BJ (cell line): Measurements from ENCODE around the gene MMP2. TPM values are rescaled to one million over a fixed set of nuclear protein-coding genes. Genes with fewer than 3 reads are reported as not detected.

ENCODE experiments used
- CTCF ChIA-PET: fragments of 350-600 bp; formaldehyde crosslinking; extraction: SDS; loops from one replicate; lab custom pipeline; 2021; ENCODE audit warnings: antibody characterized with exemption, inconsistent platforms; lab: Yijun Ruan, JAX
- POLR2A ChIA-PET: fragments of 300-600 bp; sonication (Branson Sonifier 250); formaldehyde crosslinking; extraction: SDS; loops from one replicate; lab custom pipeline; 2021; ENCODE audit warnings: antibody characterized with exemption; lab: Charles Lee
- DNase-seq: peaks from one replicate; pipeline ENCODE4 v3.0.0-alpha.2; 2011; ENCODE audit warnings: low read depth
- H3K27me3 ChIP-seq: 2 replicates; pipeline ENCODE4 v1.6.0; 2011; ENCODE audit warnings: low read length; ENCODE audit not compliant: control insufficient read depth, insufficient read depth
- H3K36me3 ChIP-seq: 2 replicates; pipeline ENCODE4 v1.5.1; 2011; ENCODE audit warnings: low read length; ENCODE audit not compliant: control insufficient read depth, insufficient read depth
- H3K4me3 ChIP-seq: 2 replicates; pipeline ENCODE4 v1.5.1; 2011; ENCODE audit warnings: low read depth, mild to moderate bottlenecking, control low read depth, low read length
- polyA plus RNA-seq: library from polyadenylated mRNA; depleted of rRNA; stranded (reverse); fragments of >200 nt; gene quantifications from 2 replicates; pipeline ENCODE4 v1.2.3, GENCODE V29; 2011
- TF ChIP-seq, protein P1 (sequence below): IDR thresholded peaks from 2 replicates; pipeline ENCODE4 v1.5.1; 2011; ENCODE audit warnings: low read depth, mild to moderate bottlenecking, control low read depth, inconsistent platforms, low read length, moderate library complexity; ENCODE audit not compliant: insufficient read depth

MMP2 gene
- polyA plus RNA-seq, 1 experiment: 1,609 TPM

DNA sequence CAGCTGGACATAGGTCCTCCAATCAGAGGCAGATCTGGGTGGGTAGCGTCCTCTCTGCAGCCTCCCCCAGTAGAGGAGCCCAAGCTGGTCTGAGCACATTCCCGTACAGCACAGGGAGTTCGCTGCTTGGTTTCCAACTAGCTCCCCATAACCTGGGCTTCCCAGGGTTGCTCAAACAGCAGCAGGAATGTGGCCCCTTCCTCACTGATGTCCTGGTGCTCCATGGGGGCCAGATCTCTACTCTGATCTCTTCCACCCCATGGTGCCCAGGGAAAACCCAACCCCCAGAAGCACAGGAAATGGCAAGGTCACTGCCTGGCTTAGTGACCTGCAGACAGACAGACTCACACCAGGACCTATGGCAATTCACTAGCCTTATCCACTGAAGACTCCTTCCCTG is 11.1 kb upstream of the MMP2 start:
- TF ChIP-seq, protein P1, sequence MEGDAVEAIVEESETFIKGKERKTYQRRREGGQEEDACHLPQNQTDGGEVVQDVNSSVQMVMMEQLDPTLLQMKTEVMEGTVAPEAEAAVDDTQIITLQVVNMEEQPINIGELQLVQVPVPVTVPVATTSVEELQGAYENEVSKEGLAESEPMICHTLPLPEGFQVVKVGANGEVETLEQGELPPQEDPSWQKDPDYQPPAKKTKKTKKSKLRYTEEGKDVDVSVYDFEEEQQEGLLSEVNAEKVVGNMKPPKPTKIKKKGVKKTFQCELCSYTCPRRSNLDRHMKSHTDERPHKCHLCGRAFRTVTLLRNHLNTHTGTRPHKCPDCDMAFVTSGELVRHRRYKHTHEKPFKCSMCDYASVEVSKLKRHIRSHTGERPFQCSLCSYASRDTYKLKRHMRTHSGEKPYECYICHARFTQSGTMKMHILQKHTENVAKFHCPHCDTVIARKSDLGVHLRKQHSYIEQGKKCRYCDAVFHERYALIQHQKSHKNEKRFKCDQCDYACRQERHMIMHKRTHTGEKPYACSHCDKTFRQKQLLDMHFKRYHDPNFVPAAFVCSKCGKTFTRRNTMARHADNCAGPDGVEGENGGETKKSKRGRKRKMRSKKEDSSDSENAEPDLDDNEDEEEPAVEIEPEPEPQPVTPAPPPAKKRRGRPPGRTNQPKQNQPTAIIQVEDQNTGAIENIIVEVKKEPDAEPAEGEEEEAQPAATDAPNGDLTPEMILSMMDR: no peak
- ChIA-PET POLR2A (no interaction called here), CTCF (interaction anchor here (0.6 to 15.1 kb wide), 7 partner anchors 13 to 374 kb away, joined by 3 to 439 read pairs (median 3); no protein-coding TSS in a partner anchor)
- Histone ChIP-seq H3K36me3 (no peaks in the 10 kb centered on the region), H3K4me3 (no peak overlapping the region), H3K27me3 (no peaks in the 10 kb centered on the region)
- DNase-seq: no peak

DNA sequence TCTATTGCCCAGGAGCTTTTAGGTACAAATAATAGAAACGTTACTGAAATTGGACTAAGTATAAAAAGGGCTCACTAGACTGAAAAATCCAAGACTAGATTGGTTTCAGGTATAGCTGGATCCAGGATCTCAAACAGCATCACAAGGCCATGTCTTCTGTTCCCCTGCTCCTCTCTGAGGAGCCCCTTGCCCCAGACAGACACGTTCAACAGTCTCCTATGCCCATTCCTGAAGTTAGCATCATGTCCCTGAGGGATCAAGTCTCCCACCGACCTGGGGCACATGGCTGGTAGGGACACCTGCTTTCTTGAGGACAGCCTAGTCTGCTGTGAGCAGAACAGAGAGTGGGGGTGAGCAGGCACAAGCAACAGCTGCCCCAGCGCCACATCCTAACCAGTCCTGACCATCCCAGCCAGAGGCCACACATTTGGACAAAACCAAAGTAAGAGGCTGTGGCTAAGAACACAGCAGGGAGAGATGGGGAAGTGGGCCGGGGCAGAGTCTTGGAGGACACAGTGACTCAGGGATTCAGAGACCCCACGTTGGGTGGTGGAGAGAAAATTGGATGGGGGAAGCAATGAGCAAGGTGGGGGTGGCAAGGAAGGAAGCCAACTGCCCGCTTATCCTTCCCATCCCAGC is 10.5 kb upstream of the MMP2 start:
- Histone ChIP-seq H3K27me3 (no peaks in the 10 kb centered on the region), H3K36me3 (no peaks in the 10 kb centered on the region), H3K4me3 (no peak overlapping the region)
- TF ChIP-seq, protein P1: no peak
- DNase-seq: no peak
- POLR2A ChIA-PET: no interaction called here
- CTCF ChIA-PET: interaction anchor here (0.6 to 15.1 kb wide), 7 partner anchors 13 to 373 kb away, joined by 3 to 439 read pairs (median 3); no protein-coding TSS in a partner anchor

DNA sequence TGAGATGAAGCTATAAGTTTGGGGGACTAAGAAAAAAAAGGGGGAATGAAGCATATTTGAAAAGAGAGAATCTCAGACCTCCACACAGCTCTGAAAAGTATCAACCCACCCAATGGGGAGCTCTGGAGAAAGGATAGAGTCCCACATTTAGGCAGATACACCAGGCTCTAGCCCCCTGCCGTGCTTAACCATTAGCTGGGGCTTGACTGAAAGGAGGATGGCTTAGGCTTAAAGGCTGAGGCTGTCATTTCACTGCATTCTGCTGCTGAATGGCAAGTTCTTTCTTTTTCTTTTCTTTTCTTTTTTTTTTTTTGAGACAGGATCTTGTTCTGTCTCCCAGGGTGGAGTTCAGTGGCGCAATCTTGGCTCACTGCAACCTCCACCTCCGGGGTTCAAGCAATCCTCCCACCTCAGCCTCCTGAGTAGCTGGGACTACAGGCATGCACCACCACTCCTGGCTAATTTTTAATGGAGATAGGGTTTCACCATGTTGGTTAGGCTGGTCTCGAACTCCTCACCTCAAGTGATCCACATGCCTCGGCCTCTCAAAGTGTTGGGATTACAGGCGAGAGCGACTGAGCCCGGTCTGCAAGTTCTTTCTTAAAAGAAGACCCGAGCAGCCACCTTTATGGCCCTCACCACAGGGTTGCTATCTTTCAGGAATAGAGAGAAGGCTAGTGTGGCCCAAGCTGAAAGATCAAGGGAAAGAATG is 9.0 kb upstream of the MMP2 start:
- Histone ChIP-seq H3K4me3 (no peak overlapping the region), H3K27me3 (no peaks in the 10 kb centered on the region), H3K36me3 (no peaks in the 10 kb centered on the region)
- TF ChIP-seq, protein P1: no peak
- ChIA-PET POLR2A (interaction anchor here (0.6 kb wide), 1 partner anchor 10 kb away, joined by 3 read pairs; no protein-coding TSS in a partner anchor), CTCF (interaction anchor here (0.8 to 15.1 kb wide), 8 partner anchors 18 to 233 kb away, joined by 3 to 439 read pairs (median 6); no protein-coding TSS in a partner anchor)
- no peak for DNase-seq

DNA sequence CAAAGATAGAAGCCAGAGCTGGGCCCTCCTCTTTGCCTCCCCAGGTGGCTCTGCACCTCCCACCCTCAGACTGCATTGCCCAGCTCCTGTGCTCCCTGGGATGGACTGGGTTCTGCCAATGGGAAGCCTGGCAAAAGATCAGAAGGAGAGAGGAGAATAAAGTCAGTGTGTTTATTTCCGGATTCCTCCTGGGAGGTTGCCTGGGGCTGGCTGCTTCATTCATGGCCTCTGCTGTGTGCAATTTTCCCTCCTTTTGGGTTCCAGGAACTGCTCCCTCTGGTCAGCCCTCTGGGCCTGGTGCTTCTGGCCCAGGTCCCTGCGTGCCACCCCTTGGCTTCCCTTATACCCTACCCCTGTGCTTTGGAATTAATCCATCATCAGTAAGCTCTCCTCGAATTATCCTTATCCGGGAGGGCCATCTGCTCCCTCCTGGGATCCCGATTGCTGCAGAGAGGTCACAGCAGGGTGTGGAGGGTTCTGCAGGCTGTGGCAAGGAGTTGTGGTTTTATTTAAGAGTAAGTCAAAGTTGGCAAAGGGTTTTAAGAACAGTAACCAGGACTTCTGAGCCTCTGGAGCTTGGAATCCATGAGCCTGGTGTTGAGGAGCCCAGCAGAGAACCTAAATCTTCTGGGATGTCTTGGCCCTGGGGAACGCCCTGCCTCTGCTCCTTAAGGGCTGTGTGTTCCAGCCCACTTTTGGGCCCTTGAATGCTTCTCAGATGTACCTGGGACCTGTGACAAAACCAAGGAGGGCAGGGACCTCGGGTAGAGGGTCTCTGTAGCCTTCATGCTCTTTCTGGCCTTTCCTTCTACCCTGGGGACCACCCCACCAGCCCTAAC is 8.2 kb upstream of the MMP2 start:
- POLR2A ChIA-PET: interaction anchor here (0.6 to 1.5 kb wide), 3 partner anchors 10 to 24 kb away, joined by 3 to 5 read pairs (median 4); no protein-coding TSS in a partner anchor
- DNase-seq: no peak

More for the DNA sequence above, 8.2 kb upstream of the MMP2 start:
- CTCF ChIA-PET: interaction anchor here (0.9 to 15.1 kb wide), 8 partner anchors 9 to 232 kb away, joined by 3 to 439 read pairs (median 6); no protein-coding TSS in a partner anchor
- Histone ChIP-seq H3K36me3 (no peaks in the 10 kb centered on the region), H3K27me3 (no peaks in the 10 kb centered on the region), H3K4me3 (no peak overlapping the region)
- TF ChIP-seq, protein P1: no peak
